HCT116 (cell line): ENCODE measurements around the gene HLA-F. TPM values are rescaled to one million over a fixed set of nuclear protein-coding genes. Genes with fewer than 3 reads are reported as not detected.

Experiments used
- ATAC-seq: fragments of 200-7000 bp; cut with Tn5 transposase; 2 replicates; pipeline ENCODE4 v1.9.1; 2020; ENCODE audit warnings: mild to moderate bottlenecking, moderate library complexity
- BruUV-seq: library from RNA; stranded (reverse); fragments of 400-500 nt; replicated peaks from 2 replicates; lab custom pipeline; 2021; lab: Mats Ljungman, UMichigan
- CTCF ChIA-PET: fragments of 300-600 bp; sonication (Branson Sonifier 250); formaldehyde crosslinking; loops from one replicate; lab custom pipeline; 2021; ENCODE audit warnings: antibody characterized with exemption; lab: Charles Lee
- POLR2A ChIA-PET: fragments of 300-600, 350-600 bp; sonication (Branson Sonifier 250); formaldehyde crosslinking; loops from one replicate; lab custom pipeline; 2021; ENCODE audit warnings: antibody characterized with exemption; lab: Charles Lee
- RAD21 ChIA-PET, 2 experiments: fragments of 300-600 bp; sonication (Branson Sonifier 250); formaldehyde crosslinking; loops; one replicate each; lab custom pipeline; 2023; ENCODE audit warnings: low total read pairs in 2 of 2; ENCODE audit not compliant: uncharacterized antibody in 2 of 2, unreplicated experiment in 2 of 2, low non-redundant PET in 1 of 2; lab: Charles Lee
- DNase-seq: peaks from one replicate; pipeline ENCODE4 v3.0.0-alpha.2; 2010; ENCODE audit warnings: low read depth, low spot score
- H2AFZ ChIP-seq: fragments of 200-600 bp; shearing (Covaris generic), sonication (generic); 2 replicates; pipeline ENCODE4 v1.6.1; 2017; ENCODE audit warnings: low read depth, mixed run types, mixed read lengths, antibody characterized with exemption, low read length; ENCODE audit not compliant: poor library complexity, severe bottlenecking
- H3K27ac ChIP-seq: 2 replicates; pipeline ENCODE4 v1.5.1; 2012; ENCODE audit warnings: low read depth, low read length
- H3K27me3 ChIP-seq: fragments of 200-600 bp; sonication (generic); 2 replicates; pipeline ENCODE4 v1.6.1; 2016; ENCODE audit warnings: mixed run types, low read length, mixed read lengths; ENCODE audit not compliant: insufficient read depth
- H3K36me3 ChIP-seq, 2 experiments: fragments of 200-500 bp in 1 of 2; fragments of 200-600 bp in 1 of 2; sonication (Bioruptor generic) in 1 of 2; sonication (generic) in 1 of 2; 2 replicates each; pipeline versions ENCODE4 v1.5.1 to v1.6.1; 2014 to 2016; ENCODE audit warnings: low read length in 2 of 2, inconsistent platforms in 1 of 2, mixed read lengths in 1 of 2, mixed run types in 1 of 2; ENCODE audit not compliant: insufficient read depth in 2 of 2, control insufficient read depth in 1 of 2
- H3K4me1 ChIP-seq, 2 experiments: fragments of 200-600 bp in 1 of 2; sonication (generic) in 1 of 2; 2 replicates each; pipeline versions ENCODE4 v1.5.1 to v1.6.1; 2012 to 2017; ENCODE audit warnings: low read length in 2 of 2, inconsistent platforms in 1 of 2, mild to moderate bottlenecking in 1 of 2, mixed read lengths in 1 of 2, mixed run types in 1 of 2, moderate library complexity in 1 of 2; ENCODE audit not compliant: insufficient read depth in 2 of 2, control insufficient read depth in 1 of 2
- H3K4me2 ChIP-seq: fragments of 200-600 bp; sonication (generic); 2 replicates; pipeline ENCODE4 v1.6.1; 2017; ENCODE audit warnings: mixed run types, low read length, mixed read lengths
- H3K4me3 ChIP-seq, 2 experiments: fragments of 200-600 bp in 1 of 2; sonication (generic) in 1 of 2; replicated peaks in 1 of 2; 2 replicates each; pipeline ENCODE4 v1.5.1; 2011 to 2016; ENCODE audit warnings: low read length in 2 of 2, control low read depth in 1 of 2, low read depth in 1 of 2, mild to moderate bottlenecking in 1 of 2, mixed read lengths in 1 of 2, mixed run types in 1 of 2
- H3K79me2 ChIP-seq: fragments of 200-600 bp; sonication (generic); 2 replicates; pipeline ENCODE4 v1.6.1; 2017; ENCODE audit warnings: mild to moderate bottlenecking, mixed run types, low read length, moderate library complexity, mixed read lengths; ENCODE audit not compliant: insufficient read depth
- H3K9ac ChIP-seq: fragments of 200-600 bp; sonication (generic); 2 replicates; pipeline ENCODE4 v1.6.1; 2016; ENCODE audit warnings: low read length, mixed read lengths
- H3K9me2 ChIP-seq: fragments of 200-600 bp; sonication (generic), shearing (Covaris generic); 2 replicates; pipeline ENCODE4 v1.6.1; 2017; ENCODE audit warnings: mixed run types, mild to moderate bottlenecking, moderate library complexity; ENCODE audit not compliant: insufficient read depth
- H3K9me3 ChIP-seq, 2 experiments: fragments of 200-500 bp in 1 of 2; fragments of 200-600 bp in 1 of 2; sonication (Bioruptor generic) in 1 of 2; sonication (generic) in 1 of 2; 2 replicates each; pipeline ENCODE4 v1.6.1; 2014 to 2017; ENCODE audit warnings: low read length in 2 of 2, mixed read lengths in 2 of 2, inconsistent platforms in 1 of 2, low read depth in 1 of 2, mild to moderate bottlenecking in 1 of 2, mixed run types in 1 of 2, moderate library complexity in 1 of 2; ENCODE audit not compliant: control insufficient read depth in 1 of 2, insufficient read depth in 1 of 2
- H4K20me1 ChIP-seq: fragments of 200-600 bp; sonication (generic), shearing (Covaris generic); 2 replicates; pipeline ENCODE4 v1.6.1; 2017; ENCODE audit warnings: mixed run types, mild to moderate bottlenecking, moderate library complexity; ENCODE audit not compliant: insufficient read depth
- CEBPB ChIP-seq: IDR thresholded peaks from 2 replicates; pipeline ENCODE4 v1.6.1; 2012; ENCODE audit warnings: low read depth
- EGR1 ChIP-seq: IDR thresholded peaks from 2 replicates; pipeline ENCODE4 v1.6.1; 2012; ENCODE audit warnings: low read depth
- ELF1 ChIP-seq: IDR thresholded peaks from 2 replicates; pipeline ENCODE4 v1.6.1; 2012; ENCODE audit warnings: low read depth, borderline replicate concordance
- MAX ChIP-seq: IDR thresholded peaks from 2 replicates; pipeline ENCODE4 v1.6.1; 2012
- RAD21 ChIP-seq: IDR thresholded peaks from 2 replicates; pipeline ENCODE4 v1.6.1; 2012; ENCODE audit warnings: low read depth, mild to moderate bottlenecking
- SRF ChIP-seq: IDR thresholded peaks from 2 replicates; pipeline ENCODE4 v1.6.1; 2012; ENCODE audit warnings: low read depth
- YY1 ChIP-seq: IDR thresholded peaks from 2 replicates; pipeline ENCODE4 v1.6.1; 2011; ENCODE audit warnings: low read length, low read depth, moderate library complexity, mild to moderate bottlenecking; ENCODE audit not compliant: insufficient replicate concordance; ENCODE audit errors: extremely low read depth
- ZNF274 ChIP-seq: fragments of 200-500 bp; sonication (Bioruptor generic); IDR thresholded peaks from 2 replicates; pipeline ENCODE4 v1.6.1; 2014; ENCODE audit warnings: mild to moderate bottlenecking, low read depth, low read length, inconsistent platforms
- intact Hi-C: fragments of 100-400 bp; cut with micrococcal nuclease; formaldehyde crosslinking; loops from 2 replicates; pipeline ENCODE4 v1.10.0; 2022
- total RNA-seq: library from RNA; stranded (reverse); gene quantifications from one replicate; pipeline ENCODE4 v1.2.1, GENCODE V29; 2021; ENCODE audit not compliant: unreplicated experiment
- TF ChIP-seq, protein P1 (sequence below): IDR thresholded peaks from 2 replicates; pipeline ENCODE4 v1.6.1; 2011; ENCODE audit warnings: mild to moderate bottlenecking, low read length, moderate library complexity; ENCODE audit not compliant: insufficient replicate concordance; ENCODE audit errors: extremely low read depth
- TF ChIP-seq, protein P2 (sequence below): IDR thresholded peaks from 2 replicates; pipeline ENCODE4 v1.6.1; 2012

The HLA-F gene
- total RNA-seq, 1 experiment from 2014 or later = 24.6 TPM

DNA sequence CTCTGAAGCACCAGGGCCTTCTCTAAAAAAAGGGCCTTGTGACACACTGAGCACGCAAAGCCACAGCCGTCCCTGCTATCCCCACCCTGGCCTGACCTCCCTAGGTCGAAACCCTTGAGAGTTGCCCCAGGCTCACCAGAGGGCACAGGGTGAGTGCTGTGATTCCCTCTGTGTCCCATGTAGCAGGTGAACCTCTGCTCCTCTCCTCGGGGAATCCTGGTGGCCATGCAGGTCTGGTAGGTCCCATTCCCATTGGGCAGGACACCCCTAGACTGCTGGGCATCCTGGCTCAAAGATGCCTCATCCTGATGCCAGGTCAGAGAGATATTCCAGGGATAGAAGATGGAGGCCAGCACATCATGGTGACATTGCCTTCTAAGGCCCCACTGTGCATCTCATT is 20.9 kb downstream of the HLA-F start:
- BruUV-seq = no TSS peak
- CTCF ChIA-PET = no interaction called here
- intact Hi-C loops = no loop called here
- no peak overlapping the region for H2AFZ ChIP-seq
- POLR2A ChIA-PET = no interaction called here
- H3K9ac ChIP-seq = no peak overlapping the region
- DNase-seq (no peak), ATAC-seq (no peak)
- no peak overlapping the region for H3K4me3 ChIP-seq
- H3K27ac ChIP-seq = no peak overlapping the region
- no peaks in the 10 kb centered on the region for H3K27me3 ChIP-seq
- H3K9me3 ChIP-seq = no peaks in the 10 kb centered on the region
- no peaks in the 10 kb centered on the region; the same call in 1 of the 2 replicates for H3K79me2 ChIP-seq
- H3K4me2 ChIP-seq = no peak overlapping the region
- H3K4me1 ChIP-seq = peaks cover 3 to 13% of the 10 kb centered on the region in 2 experiments; a peak in 3 of 4 replicates
- peaks cover 0 to 4% of the 10 kb centered on the region in 2 experiments; a peak in 1 of 4 replicates for H3K36me3 ChIP-seq
- no peaks in the 10 kb centered on the region for H4K20me1 ChIP-seq
- no peaks in the 10 kb centered on the region for H3K9me2 ChIP-seq
- TF ChIP-seq ZNF274 (no peak), ELF1 (no peak), MAX (no peak), EGR1 (no peak), CEBPB (no peak), RAD21 (no peak), SRF (no peak)
- TF ChIP-seq, protein P1, sequence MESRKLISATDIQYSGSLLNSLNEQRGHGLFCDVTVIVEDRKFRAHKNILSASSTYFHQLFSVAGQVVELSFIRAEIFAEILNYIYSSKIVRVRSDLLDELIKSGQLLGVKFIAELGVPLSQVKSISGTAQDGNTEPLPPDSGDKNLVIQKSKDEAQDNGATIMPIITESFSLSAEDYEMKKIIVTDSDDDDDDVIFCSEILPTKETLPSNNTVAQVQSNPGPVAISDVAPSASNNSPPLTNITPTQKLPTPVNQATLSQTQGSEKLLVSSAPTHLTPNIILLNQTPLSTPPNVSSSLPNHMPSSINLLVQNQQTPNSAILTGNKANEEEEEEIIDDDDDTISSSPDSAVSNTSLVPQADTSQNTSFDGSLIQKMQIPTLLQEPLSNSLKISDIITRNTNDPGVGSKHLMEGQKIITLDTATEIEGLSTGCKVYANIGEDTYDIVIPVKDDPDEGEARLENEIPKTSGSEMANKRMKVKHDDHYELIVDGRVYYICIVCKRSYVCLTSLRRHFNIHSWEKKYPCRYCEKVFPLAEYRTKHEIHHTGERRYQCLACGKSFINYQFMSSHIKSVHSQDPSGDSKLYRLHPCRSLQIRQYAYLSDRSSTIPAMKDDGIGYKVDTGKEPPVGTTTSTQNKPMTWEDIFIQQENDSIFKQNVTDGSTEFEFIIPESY = no peak
- RAD21 ChIA-PET = no interaction called here

- no peak for ATAC-seq
- Histone ChIP-seq H3K4me1 (peaks cover 3 to 17% of the 10 kb centered on the region in 2 experiments; a peak in 3 of 4 replicates), H3K9ac (no peak overlapping the region), H4K20me1 (no peaks in the 10 kb centered on the region), H3K27ac (no peak overlapping the region), H3K4me3 (no peak overlapping the region), H3K9me3 (no peaks in the 10 kb centered on the region), H3K79me2 (no peaks in the 10 kb centered on the region; the same call in 1 of the 2 replicates), H3K9me2 (no peaks in the 10 kb centered on the region), H3K36me3 (peaks cover 0 to 4% of the 10 kb centered on the region in 2 experiments; a peak in 1 of 4 replicates), H3K4me2 (no peak overlapping the region), H2AFZ (no peak overlapping the region), H3K27me3 (no peaks in the 10 kb centered on the region)
- intact Hi-C loops = no loop called here
- ChIA-PET POLR2A (no interaction called here), RAD21 (no interaction called here), CTCF (no interaction called here)
- DNase-seq = no peak
- TF ChIP-seq, protein P2, sequence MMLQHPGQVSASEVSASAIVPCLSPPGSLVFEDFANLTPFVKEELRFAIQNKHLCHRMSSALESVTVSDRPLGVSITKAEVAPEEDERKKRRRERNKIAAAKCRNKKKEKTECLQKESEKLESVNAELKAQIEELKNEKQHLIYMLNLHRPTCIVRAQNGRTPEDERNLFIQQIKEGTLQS = no peak
- no peak for TF ChIP-seq YY1
- no TSS peak for BruUV-seq
Observed at GRCh38 chr6:29744621-29745020, 21.4 kb downstream of the HLA-F start.
